ENCODE results near the gene PTS. TPM values are rescaled to one million over a fixed set of nuclear protein-coding genes. Genes with fewer than 3 reads are reported as not detected.

The PTS gene
- total RNA-seq, 1 donor from 2014 or later = 24.8 TPM

DNA sequence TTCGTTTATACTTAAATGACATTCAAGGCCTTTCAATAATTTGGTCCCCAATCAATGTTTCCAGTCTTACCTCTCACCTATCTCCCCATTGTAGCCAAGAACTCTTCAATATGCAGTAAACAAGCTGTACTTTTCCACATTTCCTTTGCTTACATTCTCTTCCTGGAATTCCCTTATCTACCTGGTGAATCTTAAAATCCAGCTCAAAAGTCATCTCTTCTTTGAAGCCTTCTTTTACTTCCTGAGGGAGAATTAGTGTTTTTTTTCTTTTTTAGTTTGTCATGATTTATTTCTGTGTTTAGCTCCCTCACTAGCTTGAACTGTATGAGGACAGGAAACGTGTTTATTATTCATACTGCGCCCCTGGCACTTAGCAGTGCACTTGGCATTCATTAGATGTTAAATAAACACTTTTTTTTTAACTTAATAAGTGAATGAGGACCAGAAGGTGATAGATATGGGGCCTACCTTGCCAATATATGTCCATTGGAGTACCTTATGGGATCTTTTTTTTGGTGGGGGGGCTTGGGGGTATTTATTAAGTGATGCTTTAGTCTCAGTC is 4.9 kb upstream of the PTS start:
- peak; percentile 45 to 74 for DNase-seq (ENCODE audit: low read depth in 2 of 2)

DNA sequence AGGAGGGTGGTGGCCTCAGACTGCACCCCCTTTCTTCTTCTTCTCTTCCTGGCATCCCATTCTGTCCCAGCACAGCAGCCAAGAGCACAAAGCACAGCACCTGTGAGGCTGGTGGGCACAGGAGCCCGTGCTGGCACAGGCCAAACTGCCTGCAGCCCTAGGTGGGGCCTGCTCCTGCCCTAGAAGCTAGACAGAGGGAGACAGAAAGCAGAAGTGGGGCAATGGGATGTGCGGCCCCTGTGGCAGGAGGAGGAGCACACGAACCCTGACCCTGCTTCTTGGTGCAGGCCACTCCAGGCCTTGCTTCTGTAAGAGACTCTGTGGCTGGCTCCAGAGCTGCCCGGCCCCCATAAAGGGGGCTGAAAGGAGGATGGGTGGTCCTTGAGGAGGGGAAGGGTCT is 3.9 kb upstream of the PTS start:
- no peak for DNase-seq (ENCODE audit: low read depth in 2 of 2)

DNA sequence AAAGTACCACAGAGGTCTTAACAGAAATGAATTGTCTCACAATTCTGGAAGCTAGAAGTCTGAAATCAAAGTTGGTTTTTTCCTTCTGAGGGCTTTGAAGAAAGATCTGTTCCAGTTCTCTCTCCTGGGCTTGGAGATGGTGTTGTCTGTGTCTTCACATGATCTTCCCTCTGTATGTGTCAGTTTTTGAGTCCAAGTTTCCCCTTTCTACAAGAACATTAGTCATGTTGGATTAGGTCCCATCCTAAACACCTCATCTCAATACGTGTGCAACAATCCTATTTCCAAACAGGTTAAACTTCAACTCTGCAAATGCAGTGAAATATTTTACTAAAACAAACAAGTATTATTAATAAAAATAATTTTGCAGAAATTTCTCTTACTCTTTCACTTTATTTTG is 3.1 kb upstream of the PTS start:
- no peak for DNase-seq (ENCODE audit: low read depth in 2 of 2)

DNA sequence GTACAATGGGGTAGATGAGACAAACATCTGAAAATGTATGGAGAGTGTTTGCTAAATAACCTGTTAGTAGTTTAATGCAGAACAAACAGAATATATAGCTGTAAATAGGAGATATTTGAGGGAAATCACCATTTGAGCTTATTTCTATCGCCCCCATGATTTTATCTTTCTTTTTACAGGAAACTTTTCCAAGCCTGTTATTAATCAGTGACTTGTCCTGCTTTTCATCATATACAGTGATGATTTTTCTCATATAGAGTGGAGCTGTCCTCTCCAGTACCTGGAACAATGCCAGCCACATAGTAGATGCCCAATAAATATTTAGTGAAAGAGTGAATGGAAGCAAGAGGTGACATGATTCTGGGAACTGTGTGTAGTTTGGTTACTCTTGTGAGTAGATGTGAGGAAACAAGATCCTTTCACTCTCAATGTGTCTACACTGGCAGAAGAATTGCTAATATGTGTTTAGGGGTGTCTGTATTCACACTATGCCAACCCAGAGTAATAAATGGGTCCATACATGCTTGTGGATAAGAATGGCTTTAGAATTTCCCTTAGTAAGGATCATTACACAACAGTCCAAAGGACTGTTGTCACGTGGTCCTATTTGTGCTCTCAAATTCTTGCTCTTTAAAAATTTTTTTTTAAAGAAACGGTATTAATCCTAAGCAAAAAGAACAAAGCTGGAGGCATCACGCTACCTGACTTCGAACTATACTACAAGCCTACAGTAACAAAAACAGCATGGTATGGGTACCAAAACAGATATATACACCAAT is 2.3 kb upstream of the PTS start:
- DNase-seq (ENCODE audit: low read depth in 2 of 2) = no peak

DNA sequence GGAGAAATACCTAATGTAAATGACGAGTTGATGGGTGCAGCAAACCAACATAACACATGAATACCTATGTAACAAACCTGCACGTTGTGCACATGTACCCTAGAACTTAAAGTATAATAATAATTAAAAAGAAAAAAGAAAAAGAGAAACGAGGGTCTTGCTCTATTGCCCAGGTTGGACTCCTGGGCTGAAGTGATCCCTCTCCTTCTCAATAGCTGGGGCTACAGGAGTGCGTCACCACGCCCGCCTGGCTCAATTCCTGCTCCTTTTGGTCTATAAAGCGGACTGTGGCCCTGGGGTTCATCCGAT is 521 bp upstream of the PTS start:
- DNase-seq (ENCODE audit: low read depth in 2 of 2) = peak; percentile 31 to 76

DNA sequence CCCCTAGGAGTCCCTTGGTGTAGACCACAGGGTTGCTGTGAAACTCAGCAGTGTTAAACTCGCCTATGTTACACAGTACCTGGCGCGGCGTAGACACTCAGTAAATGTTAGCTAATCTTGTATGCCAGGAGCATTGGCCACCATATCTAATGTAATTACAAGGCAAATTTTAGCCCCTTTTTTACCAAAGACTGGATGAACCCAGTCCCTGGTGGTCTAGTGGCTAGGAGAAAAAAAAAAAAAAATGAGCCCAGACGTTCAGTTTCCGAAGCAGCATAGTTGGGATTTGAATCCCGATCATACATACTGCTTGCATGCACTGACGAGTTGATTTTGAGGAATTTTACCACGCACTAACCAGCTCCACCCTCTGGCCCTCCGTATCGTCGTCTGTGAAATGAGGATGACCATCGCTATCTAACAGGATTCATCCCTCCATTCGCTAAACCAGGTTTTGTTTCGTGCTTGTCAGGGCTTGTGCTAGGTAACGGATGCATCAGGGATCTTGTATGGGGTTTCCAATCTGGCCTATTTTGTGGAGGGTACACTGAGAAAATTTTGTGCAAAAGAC is 688 bp downstream of the PTS start:
- DNase-seq (ENCODE audit: low read depth in 2 of 2) = peak; percentile 20 to 36

DNA sequence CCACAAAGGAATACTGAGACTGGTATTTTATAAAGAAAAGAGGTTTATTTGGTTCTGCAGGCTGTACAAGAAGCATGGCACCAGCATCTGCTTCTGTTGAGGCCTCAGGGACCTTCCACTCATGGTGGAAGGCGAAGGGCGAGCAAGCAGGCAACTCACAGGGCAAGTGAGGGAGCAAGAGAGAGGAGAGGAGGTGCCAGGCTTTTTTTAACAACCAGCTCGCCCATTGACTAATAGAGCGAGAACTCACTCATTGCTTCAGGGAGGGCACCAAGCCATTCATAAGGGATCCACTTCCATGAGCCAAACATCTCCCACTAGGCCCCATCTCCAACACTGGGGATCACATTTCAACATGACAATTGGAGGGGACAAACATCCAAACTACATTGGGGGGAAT is 1.2 kb downstream of the PTS start:
- DNase-seq (ENCODE audit: low read depth in 2 of 2) = no peak

DNA sequence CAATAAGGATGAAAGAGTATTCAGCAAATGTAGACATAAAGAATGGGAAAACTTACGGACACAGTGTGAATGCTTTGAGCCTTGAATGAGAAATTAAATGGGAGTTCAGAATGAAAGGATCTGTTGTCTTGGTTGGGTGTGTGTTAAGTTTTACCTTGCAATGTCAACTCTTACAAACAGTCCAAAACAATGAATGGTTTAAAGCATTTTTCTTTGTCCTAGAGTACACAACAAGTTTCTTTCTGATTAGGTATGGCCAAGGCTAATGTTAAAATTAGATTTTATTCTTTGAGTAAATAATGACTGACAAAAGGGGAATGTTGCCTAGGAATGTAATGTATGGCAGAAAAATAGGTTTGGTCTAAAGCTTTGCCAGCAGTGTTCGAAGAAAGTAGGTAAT is 2.5 kb downstream of the PTS start:
- DNase-seq (ENCODE audit: low read depth in 2 of 2) = no peak

DNA sequence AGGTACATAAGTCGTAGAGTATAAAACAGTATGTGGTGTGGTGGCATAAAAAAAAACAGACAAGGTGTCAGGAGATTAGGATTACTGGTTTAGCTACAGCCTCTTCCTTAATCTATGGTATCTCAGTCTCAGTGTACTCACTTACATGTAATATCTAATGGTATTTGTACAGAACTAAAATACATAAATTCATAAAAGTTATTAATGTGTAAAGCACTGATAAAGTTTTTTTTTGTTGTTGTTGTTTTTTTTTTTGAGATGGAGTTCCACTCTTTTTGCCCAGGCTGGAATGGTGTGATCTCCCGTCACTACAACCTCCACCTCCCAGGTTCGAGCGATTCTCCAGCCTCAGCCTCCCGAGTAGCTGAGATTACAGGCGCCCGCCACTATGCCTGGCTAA is 2.9 kb downstream of the PTS start:
- no peak for DNase-seq (ENCODE audit: low read depth in 2 of 2)

DNA sequence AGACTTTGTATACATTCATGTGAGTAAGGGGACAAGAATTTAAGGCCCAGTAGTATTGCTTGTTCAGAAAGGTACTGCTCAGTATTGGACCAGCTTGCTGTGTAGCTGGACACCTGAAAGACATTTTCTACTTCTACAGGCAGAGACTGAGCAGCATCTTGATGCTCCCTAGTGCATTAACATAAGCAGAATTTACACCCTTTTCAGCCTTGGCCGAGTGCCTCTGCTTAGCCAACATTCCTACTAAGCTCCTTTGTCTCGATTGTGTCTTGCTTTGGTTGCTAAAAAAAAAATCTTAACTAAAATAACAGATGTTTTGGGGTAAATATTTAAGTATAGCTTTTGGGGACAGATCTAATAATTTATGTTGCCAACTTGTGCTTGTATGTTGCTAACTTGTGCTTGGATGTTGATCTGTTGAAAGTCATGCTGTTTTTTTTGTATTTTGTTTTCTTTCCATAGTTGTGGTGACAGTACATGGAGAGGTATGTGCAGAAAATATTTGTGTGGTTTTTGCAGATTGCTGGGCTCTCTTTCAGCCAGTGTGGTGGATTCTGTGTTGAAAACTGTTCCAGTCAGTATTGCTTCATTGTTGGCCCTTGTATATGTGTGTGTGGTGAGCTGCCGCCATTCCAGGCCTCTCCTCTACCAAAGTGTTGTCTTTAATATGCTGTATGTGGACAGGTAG is 3.7 kb downstream of the PTS start:
- DNase-seq (ENCODE audit: low read depth in 2 of 2) = no peak

DNA sequence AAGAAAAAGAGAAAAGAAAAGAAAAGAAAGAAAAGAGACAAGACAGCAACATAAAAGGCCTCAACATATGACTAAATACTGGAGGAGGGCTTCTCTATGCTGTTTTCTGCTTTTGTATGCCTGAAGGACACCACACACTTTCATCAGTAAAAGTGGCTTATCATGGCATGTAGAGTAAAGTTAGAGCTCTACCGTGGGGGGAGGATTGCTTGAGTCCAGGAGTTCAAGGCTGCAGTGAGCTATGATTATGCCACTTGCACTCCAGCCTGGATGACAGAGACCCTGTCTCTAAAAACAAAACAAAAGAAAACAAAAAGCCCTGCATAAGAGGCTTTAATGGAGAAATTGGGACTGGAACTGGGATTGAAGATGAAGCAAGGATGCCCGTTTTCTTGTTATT is 5.7 kb downstream of the PTS start:
- no peak for DNase-seq (ENCODE audit: low read depth in 2 of 2)

DNA sequence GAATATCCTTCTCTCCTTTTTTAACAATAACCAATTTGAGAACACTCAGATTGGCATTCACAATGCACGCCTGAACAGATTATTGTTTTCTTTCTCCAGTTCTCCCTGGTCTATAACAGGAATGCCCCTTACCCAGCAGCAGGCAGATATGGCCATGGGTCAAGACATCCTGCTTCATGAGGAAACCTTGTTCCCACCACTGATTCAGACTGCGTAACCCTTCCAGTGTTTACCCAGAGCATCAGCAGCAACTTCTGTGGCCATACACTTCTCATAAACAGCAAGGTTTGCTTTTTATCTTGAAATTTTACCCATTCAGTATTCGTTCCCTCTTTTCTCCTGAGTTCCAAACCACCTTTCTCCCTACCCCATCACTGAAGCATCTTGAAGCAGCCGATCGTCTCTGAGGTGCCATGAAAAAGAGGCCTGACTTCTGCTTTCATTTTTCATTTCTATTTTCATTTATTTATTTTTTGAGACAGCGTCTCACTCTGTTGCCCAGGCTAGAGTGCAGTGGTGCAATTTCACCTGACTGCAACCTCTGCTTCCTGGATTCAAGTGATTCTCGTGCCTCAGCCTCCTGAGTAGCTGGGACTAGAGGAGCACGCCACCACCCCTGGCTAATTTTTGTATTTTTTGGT is 9.6 kb downstream of the PTS start:
- no peak for DNase-seq (ENCODE audit: low read depth in 2 of 2)

DNA sequence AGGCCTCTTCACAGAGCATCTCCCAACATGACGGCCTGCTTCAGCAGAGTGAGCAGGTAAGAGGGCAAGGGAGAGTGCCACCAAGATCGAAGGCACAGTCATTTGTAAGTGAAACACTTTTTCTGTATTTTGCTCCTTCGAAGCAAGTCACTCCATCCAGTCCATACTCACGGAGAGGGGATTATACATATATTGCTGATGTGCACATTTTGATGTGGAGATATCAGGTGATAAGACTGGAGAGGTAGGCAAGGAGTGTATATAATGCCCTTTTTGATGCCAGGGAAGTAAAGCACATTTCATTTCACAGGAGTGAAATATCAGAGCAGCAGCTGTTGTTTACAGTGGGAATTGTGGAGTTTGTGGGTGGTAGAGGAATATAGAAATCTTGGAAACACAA is 11.2 kb downstream of the PTS start:
- no peak for DNase-seq (ENCODE audit: low read depth in 2 of 2)

DNA sequence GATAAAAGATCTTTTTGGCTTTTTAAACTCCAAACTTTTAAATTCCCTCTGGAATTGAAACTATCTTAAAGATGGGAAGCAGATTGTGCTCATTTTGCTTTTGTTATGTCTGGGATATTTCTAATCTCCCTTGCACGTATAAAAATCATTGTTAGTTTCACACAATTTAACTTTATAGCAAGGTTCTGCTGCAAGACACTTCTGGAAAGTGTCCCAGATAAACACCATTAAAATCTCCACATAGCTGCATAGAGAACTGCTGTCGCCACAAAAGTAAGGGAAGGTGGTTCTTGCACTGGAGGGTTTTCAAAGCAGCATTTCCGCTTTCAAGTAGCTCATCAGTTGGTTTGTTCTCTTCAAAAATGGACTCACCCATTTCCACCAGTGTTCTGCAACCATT is 11.8 kb downstream of the PTS start:
- DNase-seq (ENCODE audit: low read depth in 2 of 2) = no peak

DNA sequence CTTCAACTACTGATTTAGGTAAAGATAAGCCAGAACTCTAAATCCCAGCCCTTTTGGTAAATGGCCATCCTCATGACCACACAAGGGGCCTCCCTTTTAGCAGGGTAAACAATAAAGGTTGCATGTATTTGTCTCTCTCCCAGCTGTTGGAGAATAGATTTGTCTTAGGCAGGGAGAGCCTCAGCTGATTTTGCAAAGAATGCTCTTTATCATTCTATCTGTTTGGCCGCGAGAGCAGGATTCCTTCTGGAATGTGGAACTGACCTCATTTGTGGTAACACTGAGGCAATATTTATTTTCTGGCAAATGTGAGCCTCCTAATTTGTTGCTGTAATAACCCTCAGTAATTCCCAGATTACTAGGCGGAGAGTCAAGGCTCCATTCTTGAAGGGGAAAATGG is 15.3 kb downstream of the PTS start:
- DNase-seq (ENCODE audit: low read depth in 2 of 2) = no peak

DNA sequence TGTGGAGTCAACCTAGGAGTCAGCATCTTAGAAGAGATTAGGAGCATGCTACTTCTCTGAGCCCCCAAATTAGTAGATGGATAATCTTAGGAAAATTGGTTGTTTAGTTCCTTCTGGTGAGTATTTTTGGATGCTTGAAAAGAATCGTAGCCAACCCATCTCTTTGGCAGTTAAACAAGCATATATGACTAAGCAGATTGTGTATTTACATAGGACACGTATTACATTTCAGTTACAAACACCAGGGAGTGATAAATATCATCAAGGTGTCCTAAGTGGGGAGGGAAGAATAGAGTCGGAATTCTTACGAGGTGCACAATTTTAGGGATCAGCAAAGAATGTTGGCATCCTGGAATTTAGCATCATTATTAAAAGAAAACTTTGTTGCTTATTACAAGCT is 21.0 kb downstream of the PTS start:
- DNase-seq (ENCODE audit: low read depth in 2 of 2) = no peak

DNA sequence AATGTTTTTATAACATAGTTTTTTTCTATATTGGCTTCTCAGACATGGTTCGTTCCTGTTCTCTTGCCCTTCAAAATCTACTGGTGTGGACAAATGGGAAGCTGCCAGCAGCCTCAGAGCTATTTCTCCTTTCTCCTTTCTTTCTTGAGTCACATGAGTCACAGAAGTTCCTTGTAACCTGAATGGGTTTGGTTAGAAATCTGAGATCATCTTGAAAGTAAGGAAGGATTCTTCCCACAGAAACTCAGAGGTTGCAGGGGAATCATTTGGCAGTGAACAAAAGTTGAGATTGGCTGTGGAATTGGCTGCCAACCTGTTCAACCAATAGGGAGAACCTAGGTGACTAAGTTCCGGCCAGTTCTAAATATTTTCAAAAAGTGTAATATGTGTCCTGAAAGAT is 22.0 kb downstream of the PTS start:
- DNase-seq (ENCODE audit: low read depth in 2 of 2) = no peak

DNA sequence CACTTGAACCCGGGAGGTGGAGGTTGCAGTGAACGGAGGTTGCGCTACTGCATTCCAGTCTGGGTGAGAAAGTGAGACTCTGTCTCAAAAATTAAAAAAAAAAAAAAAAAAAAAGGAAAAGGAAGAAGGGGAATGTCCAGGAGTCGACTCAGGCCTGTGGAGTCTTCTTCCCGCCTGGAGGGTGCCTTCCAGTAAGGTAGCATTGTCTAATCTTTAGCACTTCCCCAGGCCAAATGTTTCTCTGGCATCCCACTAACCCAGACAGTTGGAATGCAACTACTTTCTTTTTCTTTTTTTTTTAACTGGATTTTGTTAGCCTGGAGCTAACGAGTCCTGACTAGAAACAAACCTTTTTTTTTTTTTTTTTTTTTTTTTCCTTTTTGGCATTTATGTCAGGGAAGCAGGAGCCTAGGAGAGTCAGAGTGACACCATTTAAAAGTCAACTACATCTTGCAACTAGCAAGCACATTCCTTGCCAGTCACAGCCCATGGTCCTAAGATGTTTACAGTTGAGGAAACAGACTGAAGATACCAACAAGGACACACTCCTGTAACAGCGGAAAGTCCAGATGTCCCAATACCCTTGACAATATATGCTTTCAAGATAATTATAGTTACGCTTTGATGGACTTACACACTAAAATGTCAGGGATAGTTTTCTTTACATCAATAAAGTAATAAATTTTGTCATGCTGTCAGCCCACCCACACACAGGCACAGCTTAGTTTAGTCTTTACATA is 23.8 kb downstream of the PTS start:
- DNase-seq (ENCODE audit: low read depth in 2 of 2) = no peak

DNA sequence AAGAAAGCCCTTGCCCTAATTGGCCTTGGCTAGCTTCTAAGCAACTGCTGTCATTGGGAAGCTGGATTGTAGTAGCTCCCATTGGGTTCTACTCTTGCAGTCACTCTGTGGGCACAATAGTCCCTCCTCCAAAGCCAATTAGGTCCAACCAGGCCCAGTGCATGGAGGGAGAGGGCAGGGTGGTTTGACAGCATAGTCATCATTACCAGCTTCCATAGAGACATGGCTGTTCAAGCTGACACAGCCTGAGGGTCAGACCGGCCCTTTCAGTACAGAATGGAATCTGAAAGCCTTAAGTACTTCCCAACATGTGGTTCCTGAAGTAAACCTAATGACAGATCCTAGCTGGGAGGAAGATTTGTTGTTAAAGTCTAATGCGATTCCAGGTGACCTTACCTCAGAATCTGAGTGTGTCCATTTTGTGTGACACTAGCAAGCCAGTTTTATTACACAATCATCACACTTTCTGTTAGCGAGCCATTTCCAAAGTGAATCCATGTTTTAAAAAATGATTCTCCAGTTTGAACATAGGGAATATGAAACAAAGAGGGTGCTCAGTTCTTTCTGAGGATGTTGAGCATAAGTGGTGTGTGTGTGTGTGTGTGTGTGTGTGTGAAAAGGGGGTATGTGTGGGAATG is 27.5 kb downstream of the PTS start:
- DNase-seq (ENCODE audit: low read depth in 2 of 2) = no peak

DNA sequence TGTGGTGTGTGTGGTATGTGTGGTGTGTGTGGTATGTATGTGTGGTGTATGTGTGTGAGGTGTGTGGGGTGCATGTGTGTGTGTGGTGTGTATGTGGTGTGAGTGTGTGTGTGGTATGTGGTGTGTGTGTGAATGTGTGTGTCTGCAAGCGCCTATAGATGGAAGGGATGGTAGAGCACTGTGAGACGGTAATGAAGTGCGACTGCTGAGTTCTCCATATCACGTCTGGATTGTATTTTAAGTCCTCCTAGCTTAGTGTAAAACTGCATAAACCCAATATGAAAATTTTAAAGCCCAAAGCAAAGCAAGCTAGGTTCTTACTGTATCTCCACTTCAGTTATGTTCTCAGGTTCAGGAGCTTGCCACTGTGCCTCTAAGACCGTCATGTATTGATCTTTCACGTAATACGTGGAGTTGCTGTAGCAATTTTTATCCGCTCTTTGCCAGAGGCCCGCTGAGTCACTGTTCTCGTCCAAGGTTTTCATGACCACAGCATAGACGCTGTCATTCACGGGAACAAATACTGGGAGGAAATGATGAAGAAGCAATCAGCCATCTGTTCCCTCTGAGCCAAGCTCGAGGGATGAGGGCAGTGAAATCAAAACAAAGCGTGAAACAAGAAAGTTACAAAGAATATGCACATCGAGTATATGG is 29.0 kb downstream of the PTS start:
- peak; percentile 17 to 85 for DNase-seq (ENCODE audit: low read depth in 2 of 2)

DNA sequence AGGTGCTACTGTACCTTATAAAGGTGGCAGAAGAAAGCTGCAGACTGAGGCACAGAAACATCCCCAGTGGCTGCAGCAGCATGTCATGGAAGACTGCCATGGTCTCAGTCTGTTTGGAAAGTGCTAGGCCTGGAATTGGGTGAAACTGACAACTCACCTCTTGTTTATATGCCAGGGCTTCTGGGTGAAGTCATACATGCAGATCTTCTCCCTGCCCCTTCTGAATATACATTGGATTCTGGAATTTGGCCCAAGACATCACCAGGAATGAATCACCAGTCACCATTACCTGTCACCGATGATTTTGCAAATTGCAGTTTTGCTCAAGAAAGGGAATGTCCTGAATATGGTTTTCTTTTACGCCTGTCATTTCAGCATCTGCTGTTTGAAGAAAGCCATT is 34.3 kb downstream of the PTS start, which contains the start of gene PLET1:
TSS of gene PLET1 (minus strand) at position 371 of the 400 bp plus-strand sequence. CDS start at position 100, 271 bp downstream.
- no peak for DNase-seq (ENCODE audit: low read depth in 2 of 2)

Measured in dermis microvascular lymphatic vessel endothelial cell (primary cell).